Panc1 (cell line): ENCODE data around the gene NOP56. TPM values are rescaled to one million over a fixed set of nuclear protein-coding genes. Genes with fewer than 3 reads are reported as not detected.

ENCODE experiments used
- ATAC-seq: fragments of 200-7000 bp; cut with Tn5 transposase; 2 replicates; pipeline ENCODE4 v1.9.1; 2020; ENCODE audit warnings: mild to moderate bottlenecking, moderate library complexity
- BruUV-seq: library from RNA; stranded (reverse); fragments of 400-500 nt; replicated peaks from 2 replicates; lab custom pipeline; 2021; lab: Mats Ljungman, UMichigan
- CTCF ChIA-PET: fragments of 300-600 bp; sonication (Branson Sonifier 250); formaldehyde crosslinking; loops from one replicate; lab custom pipeline; 2022; ENCODE audit warnings: antibody characterized with exemption; lab: Charles Lee
- POLR2A ChIA-PET: fragments of 300-600 bp; sonication (Branson Sonifier 250); formaldehyde crosslinking; loops from one replicate; lab custom pipeline; 2022; ENCODE audit warnings: antibody characterized with exemption; lab: Charles Lee
- DNase-seq: peaks from one replicate; pipeline ENCODE4 v3.0.0-alpha.2; 2010; ENCODE audit warnings: low read depth, low spot score
- H3K27ac ChIP-seq: 2 replicates; pipeline ENCODE4 v1.5.1; 2011; ENCODE audit warnings: mild to moderate bottlenecking, low read length, inconsistent platforms
- H3K27me3 ChIP-seq: fragments of 200-500 bp; sonication (Bioruptor generic); 2 replicates; pipeline ENCODE4 v1.6.0; 2014; ENCODE audit warnings: low read length, inconsistent platforms; ENCODE audit not compliant: control insufficient read depth, insufficient read depth
- H3K36me3 ChIP-seq: fragments of 200-500 bp; sonication (Bioruptor generic); 2 replicates; pipeline ENCODE4 v1.5.1; 2014; ENCODE audit warnings: inconsistent platforms, mild to moderate bottlenecking, low read length, moderate library complexity; ENCODE audit not compliant: control insufficient read depth, insufficient read depth
- H3K4me1 ChIP-seq: 2 replicates; pipeline ENCODE4 v1.5.1; 2011; ENCODE audit warnings: inconsistent platforms, mild to moderate bottlenecking, low read length, moderate library complexity; ENCODE audit not compliant: control insufficient read depth, insufficient read depth
- H3K4me3 ChIP-seq, 2 experiments: 2 replicates each; pipeline ENCODE4 v1.5.1; 2011 to 2012; ENCODE audit warnings: low read depth in 2 of 2, low read length in 2 of 2, mild to moderate bottlenecking in 2 of 2, inconsistent platforms in 1 of 2, moderate library complexity in 1 of 2
- H3K9me3 ChIP-seq: fragments of 200-500 bp; sonication (Bioruptor generic); 2 replicates; pipeline ENCODE4 v1.5.1; 2014; ENCODE audit warnings: low read depth, mild to moderate bottlenecking, inconsistent platforms, low read length, moderate library complexity; ENCODE audit not compliant: control insufficient read depth, insufficient read depth
- POLR2AphosphoS5 ChIP-seq: IDR thresholded peaks from 2 replicates; pipeline ENCODE4 v1.6.1; 2012; ENCODE audit warnings: mild to moderate bottlenecking, low read depth, low read length, moderate library complexity
- SIN3A ChIP-seq: IDR thresholded peaks from 2 replicates; pipeline ENCODE4 v1.6.1; 2012; ENCODE audit warnings: low read depth, mild to moderate bottlenecking, low read length, moderate library complexity, borderline replicate concordance; ENCODE audit not compliant: insufficient read depth
- TCF7L2 ChIP-seq: IDR thresholded peaks from 2 replicates; pipeline ENCODE4 v1.6.1; 2011; ENCODE audit warnings: mild to moderate bottlenecking, low read depth, low read length, inconsistent platforms
- in situ Hi-C: cut with HindIII; loops from 2 replicates; pipeline ENCODE4 v1.10.0; 2016; ENCODE audit warnings: low sequenced_read_pairs, low pct_unique_long_range_greater_than_20kb
- intact Hi-C: fragments of 100-400 bp; cut with micrococcal nuclease; formaldehyde crosslinking; loops from one replicate; pipeline ENCODE4 v1.10.0; 2022; ENCODE audit not compliant: unreplicated experiment
- total RNA-seq: library from RNA; stranded (reverse); gene quantifications from one replicate; pipeline ENCODE4 v1.2.1, GENCODE V29; 2021; ENCODE audit not compliant: unreplicated experiment
- TF ChIP-seq, protein P1 (sequence below), 2 experiments: IDR thresholded peaks; 2 replicates each; pipeline ENCODE4 v1.6.1; 2011 to 2012; ENCODE audit warnings: low read depth in 2 of 2, control low read depth in 1 of 2, low read length in 1 of 2, mild to moderate bottlenecking in 1 of 2, moderate library complexity in 1 of 2; ENCODE audit not compliant: insufficient read depth in 1 of 2
- TF ChIP-seq, protein P2 (sequence below): fragments of 450-650 bp; IDR thresholded peaks from 2 replicates; pipeline ENCODE4 v1.5.1; 2017; ENCODE audit warnings: mild to moderate bottlenecking

Gene NOP56
- total RNA-seq, 1 experiment from 2014 or later, result 354 TPM

DNA sequence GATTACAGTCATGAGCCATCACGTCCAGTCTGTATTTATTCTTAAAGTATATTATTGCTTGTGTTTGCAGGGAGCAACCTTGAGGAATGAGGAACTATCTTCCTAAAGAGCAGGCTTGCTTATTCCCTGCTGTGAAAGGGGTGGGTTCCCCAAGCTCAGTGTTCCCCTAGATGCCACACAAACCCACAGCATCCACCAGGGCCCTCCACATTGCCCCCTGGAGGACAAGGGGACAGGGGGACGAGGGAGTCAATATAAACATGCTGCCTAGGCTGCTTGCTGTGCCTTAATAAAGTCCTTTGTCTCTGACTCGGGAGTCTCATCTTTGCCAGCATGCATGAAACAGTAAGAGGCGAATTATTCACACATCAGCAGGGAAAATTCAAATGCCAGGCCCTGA, 19.5 kb downstream of the NOP56 start:
- no peak for DNase-seq
- Histone ChIP-seq H3K4me1 (no peaks in the 10 kb centered on the region), H3K36me3 (no peaks in the 10 kb centered on the region), H3K27me3 (no peaks in the 10 kb centered on the region; the same call in 1 of the 2 replicates), H3K9me3 (no peaks in the 10 kb centered on the region), H3K4me3 (no peak overlapping the region), H3K27ac (no peak overlapping the region)
- CTCF ChIA-PET, result interaction anchor here (1.0 kb wide), 1 partner anchor 16 kb away, joined by 4 read pairs; no protein-coding TSS in a partner anchor
- POLR2A ChIA-PET, result no interaction called here
- ATAC-seq, result no peak
- intact Hi-C loops, result no loop called here
- no TSS peak for BruUV-seq
- in situ Hi-C loops, result no loop called here
- TF ChIP-seq TCF7L2, result no peak
- TF ChIP-seq POLR2AphosphoS5, result no peak
- TF ChIP-seq, protein P1, sequence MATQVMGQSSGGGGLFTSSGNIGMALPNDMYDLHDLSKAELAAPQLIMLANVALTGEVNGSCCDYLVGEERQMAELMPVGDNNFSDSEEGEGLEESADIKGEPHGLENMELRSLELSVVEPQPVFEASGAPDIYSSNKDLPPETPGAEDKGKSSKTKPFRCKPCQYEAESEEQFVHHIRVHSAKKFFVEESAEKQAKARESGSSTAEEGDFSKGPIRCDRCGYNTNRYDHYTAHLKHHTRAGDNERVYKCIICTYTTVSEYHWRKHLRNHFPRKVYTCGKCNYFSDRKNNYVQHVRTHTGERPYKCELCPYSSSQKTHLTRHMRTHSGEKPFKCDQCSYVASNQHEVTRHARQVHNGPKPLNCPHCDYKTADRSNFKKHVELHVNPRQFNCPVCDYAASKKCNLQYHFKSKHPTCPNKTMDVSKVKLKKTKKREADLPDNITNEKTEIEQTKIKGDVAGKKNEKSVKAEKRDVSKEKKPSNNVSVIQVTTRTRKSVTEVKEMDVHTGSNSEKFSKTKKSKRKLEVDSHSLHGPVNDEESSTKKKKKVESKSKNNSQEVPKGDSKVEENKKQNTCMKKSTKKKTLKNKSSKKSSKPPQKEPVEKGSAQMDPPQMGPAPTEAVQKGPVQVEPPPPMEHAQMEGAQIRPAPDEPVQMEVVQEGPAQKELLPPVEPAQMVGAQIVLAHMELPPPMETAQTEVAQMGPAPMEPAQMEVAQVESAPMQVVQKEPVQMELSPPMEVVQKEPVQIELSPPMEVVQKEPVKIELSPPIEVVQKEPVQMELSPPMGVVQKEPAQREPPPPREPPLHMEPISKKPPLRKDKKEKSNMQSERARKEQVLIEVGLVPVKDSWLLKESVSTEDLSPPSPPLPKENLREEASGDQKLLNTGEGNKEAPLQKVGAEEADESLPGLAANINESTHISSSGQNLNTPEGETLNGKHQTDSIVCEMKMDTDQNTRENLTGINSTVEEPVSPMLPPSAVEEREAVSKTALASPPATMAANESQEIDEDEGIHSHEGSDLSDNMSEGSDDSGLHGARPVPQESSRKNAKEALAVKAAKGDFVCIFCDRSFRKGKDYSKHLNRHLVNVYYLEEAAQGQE (IDR thresholded peaks at IDR 0.05; ENCODE audit: insufficient read depth in 1 of 2, low read depth in 2 of 2, low read length in 1 of 2), result no peak
- TF ChIP-seq, protein P2, sequence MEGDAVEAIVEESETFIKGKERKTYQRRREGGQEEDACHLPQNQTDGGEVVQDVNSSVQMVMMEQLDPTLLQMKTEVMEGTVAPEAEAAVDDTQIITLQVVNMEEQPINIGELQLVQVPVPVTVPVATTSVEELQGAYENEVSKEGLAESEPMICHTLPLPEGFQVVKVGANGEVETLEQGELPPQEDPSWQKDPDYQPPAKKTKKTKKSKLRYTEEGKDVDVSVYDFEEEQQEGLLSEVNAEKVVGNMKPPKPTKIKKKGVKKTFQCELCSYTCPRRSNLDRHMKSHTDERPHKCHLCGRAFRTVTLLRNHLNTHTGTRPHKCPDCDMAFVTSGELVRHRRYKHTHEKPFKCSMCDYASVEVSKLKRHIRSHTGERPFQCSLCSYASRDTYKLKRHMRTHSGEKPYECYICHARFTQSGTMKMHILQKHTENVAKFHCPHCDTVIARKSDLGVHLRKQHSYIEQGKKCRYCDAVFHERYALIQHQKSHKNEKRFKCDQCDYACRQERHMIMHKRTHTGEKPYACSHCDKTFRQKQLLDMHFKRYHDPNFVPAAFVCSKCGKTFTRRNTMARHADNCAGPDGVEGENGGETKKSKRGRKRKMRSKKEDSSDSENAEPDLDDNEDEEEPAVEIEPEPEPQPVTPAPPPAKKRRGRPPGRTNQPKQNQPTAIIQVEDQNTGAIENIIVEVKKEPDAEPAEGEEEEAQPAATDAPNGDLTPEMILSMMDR, result no peak; the same call in 1 of the 2 replicates
- TF ChIP-seq SIN3A, result no peak

DNA sequence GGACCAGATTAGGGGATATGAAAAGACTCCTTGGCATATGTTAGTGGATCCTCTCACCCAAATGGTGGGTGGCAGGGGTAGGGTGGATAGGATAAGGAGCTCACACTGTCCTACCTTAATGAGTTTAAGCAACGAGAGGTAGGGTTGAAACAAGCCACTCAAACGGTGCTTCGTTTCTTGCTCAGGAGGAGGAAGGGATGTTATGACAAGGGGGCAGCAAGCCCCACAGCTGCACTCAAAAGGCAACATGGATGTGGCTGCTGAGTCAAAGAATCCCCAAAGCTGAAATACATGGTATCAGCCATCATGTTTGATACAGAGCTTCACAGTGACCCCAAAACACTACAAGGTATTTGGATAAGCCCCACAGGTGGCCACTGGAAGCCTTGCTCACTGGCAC, 20.0 kb downstream of the NOP56 start:
- in situ Hi-C loops, result no loop called here
- intact Hi-C loops, result no loop called here
- H3K4me3 ChIP-seq, result no peak overlapping the region
- DNase-seq, result no peak
- H3K36me3 ChIP-seq, result no peaks in the 10 kb centered on the region
- TF ChIP-seq, protein P1 (IDR thresholded peaks at IDR 0.05; ENCODE audit: insufficient read depth in 1 of 2, low read depth in 2 of 2, low read length in 1 of 2), result no peak
- TF ChIP-seq TCF7L2 (no peak), POLR2AphosphoS5 (no peak)
- no peaks in the 10 kb centered on the region for H3K9me3 ChIP-seq
- BruUV-seq, result no TSS peak
- POLR2A ChIA-PET, result no interaction called here
- H3K27ac ChIP-seq, result no peak overlapping the region
- CTCF ChIA-PET, result no interaction called here
- H3K4me1 ChIP-seq, result no peaks in the 10 kb centered on the region
- no peaks in the 10 kb centered on the region; the same call in 1 of the 2 replicates for H3K27me3 ChIP-seq
- ATAC-seq, result no peak
